Mesenchymal stem cell (in vitro differentiated cells and primary cell): ENCODE results near the gene USP47.

Source experiments
- DNase-seq: peaks from one replicate; pipeline ENCODE4 v3.0.0-alpha.2; 2013
- H2AFZ ChIP-seq: one replicate; pipeline ENCODE4 v1.6.1; 2013; ENCODE audit warnings: low read depth, mild to moderate bottlenecking, control low read depth, inconsistent platforms, low read length, moderate library complexity
- H2AK5ac ChIP-seq: 2 replicates; pipeline ENCODE4 v1.6.1; 2013; ENCODE audit warnings: low read length, moderate library complexity, mild to moderate bottlenecking, inconsistent platforms; ENCODE audit not compliant: severe bottlenecking
- H2BK120ac ChIP-seq: one replicate; pipeline ENCODE4 v1.6.1; 2013; ENCODE audit warnings: low read depth, mild to moderate bottlenecking, inconsistent platforms, low read length, moderate library complexity
- H2BK12ac ChIP-seq, 2 experiments: one replicate each; pipeline ENCODE4 v1.6.1; 2013; ENCODE audit warnings: inconsistent platforms in 2 of 2, low read length in 2 of 2, mild to moderate bottlenecking in 2 of 2, moderate library complexity in 2 of 2, control low read depth in 1 of 2
- H2BK15ac ChIP-seq: one replicate; pipeline ENCODE4 v1.6.1; 2013; ENCODE audit warnings: mild to moderate bottlenecking, low read depth, inconsistent platforms; ENCODE audit not compliant: poor library complexity, severe bottlenecking
- H2BK5ac ChIP-seq: 2 replicates; pipeline ENCODE4 v1.6.1; 2013; ENCODE audit warnings: low read depth, mild to moderate bottlenecking, low read length, control low read depth, inconsistent platforms; ENCODE audit not compliant: poor library complexity, severe bottlenecking
- H3K14ac ChIP-seq, 2 experiments: one replicate each; pipeline ENCODE4 v1.6.1; 2013; ENCODE audit warnings: inconsistent platforms in 2 of 2, low read length in 2 of 2, control low read depth in 1 of 2, mild to moderate bottlenecking in 1 of 2, moderate library complexity in 1 of 2
- H3K18ac ChIP-seq, 2 experiments: one replicate each; pipeline ENCODE4 v1.6.1; 2013; ENCODE audit warnings: inconsistent platforms in 2 of 2, low read length in 2 of 2, control low read depth in 1 of 2, low read depth in 1 of 2, mild to moderate bottlenecking in 1 of 2
- H3K23ac ChIP-seq, 2 experiments: one replicate each; pipeline ENCODE4 v1.6.1; 2013; ENCODE audit warnings: inconsistent platforms in 2 of 2, low read length in 2 of 2, mild to moderate bottlenecking in 2 of 2, moderate library complexity in 2 of 2, control low read depth in 1 of 2
- H3K27ac ChIP-seq: 2 replicates; pipeline ENCODE4 v1.5.1; 2013; ENCODE audit warnings: mild to moderate bottlenecking, moderate library complexity, low read length, control low read depth, inconsistent platforms; ENCODE audit not compliant: poor library complexity, severe bottlenecking
- H3K27me3 ChIP-seq, 2 experiments: 2 replicates each; pipeline versions ENCODE4 v1.6.1 to v1.7.0; 2013; ENCODE audit warnings: low read length in 2 of 2, mild to moderate bottlenecking in 2 of 2, moderate library complexity in 2 of 2, control low read depth in 1 of 2, inconsistent platforms in 1 of 2; ENCODE audit not compliant: control insufficient read depth in 1 of 2, insufficient read depth in 1 of 2
- H3K36me3 ChIP-seq, 2 experiments: 2 replicates each; pipeline versions ENCODE4 v1.6.1 to v1.7.0; 2013; ENCODE audit warnings: low read length in 2 of 2, control low read depth in 1 of 2, inconsistent platforms in 1 of 2, low read depth in 1 of 2, mild to moderate bottlenecking in 1 of 2; ENCODE audit not compliant: insufficient read depth in 2 of 2, control insufficient read depth in 1 of 2
- H3K4ac ChIP-seq, 2 experiments: one replicate each; pipeline ENCODE4 v1.6.1; 2013; ENCODE audit warnings: inconsistent platforms in 2 of 2, low read length in 2 of 2, mild to moderate bottlenecking in 2 of 2, moderate library complexity in 2 of 2, control low read depth in 1 of 2, low read depth in 1 of 2
- H3K4me1 ChIP-seq: 2 replicates; pipeline ENCODE4 v1.6.1; 2013; ENCODE audit warnings: low read depth, low read length, control low read depth; ENCODE audit not compliant: control insufficient read depth, insufficient read depth
- H3K4me2 ChIP-seq: 2 replicates; pipeline ENCODE4 v1.6.1; 2013; ENCODE audit warnings: low read length, mild to moderate bottlenecking, inconsistent platforms; ENCODE audit not compliant: poor library complexity, severe bottlenecking
- H3K4me3 ChIP-seq, 2 experiments: 2 replicates each; pipeline versions ENCODE4 v1.5.1 to v1.7.0; 2013; ENCODE audit warnings: low read length in 2 of 2, mild to moderate bottlenecking in 2 of 2, control low read depth in 1 of 2, low read depth in 1 of 2; ENCODE audit not compliant: insufficient read depth in 1 of 2
- H3K79me1 ChIP-seq: replicated peaks from 2 replicates; pipeline ENCODE4 v1.6.1; 2013; ENCODE audit warnings: mild to moderate bottlenecking, control low read depth, low read length, inconsistent platforms; ENCODE audit not compliant: poor library complexity, severe bottlenecking
- H3K9ac ChIP-seq: 2 replicates; pipeline ENCODE4 v1.7.0; 2013; ENCODE audit warnings: mild to moderate bottlenecking, low read length, moderate library complexity
- H3K9me3 ChIP-seq: 2 replicates; pipeline ENCODE4 v1.7.0; 2013; ENCODE audit warnings: mild to moderate bottlenecking, low read length; ENCODE audit not compliant: control insufficient read depth
- H4K8ac ChIP-seq: one replicate; pipeline ENCODE4 v1.6.1; 2013; ENCODE audit warnings: inconsistent platforms, mild to moderate bottlenecking, low read length, moderate library complexity
- H4K91ac ChIP-seq: one replicate; pipeline ENCODE4 v1.6.1; 2013; ENCODE audit warnings: mild to moderate bottlenecking, low read length, inconsistent platforms
- WGBS: methylation state at CpG from one replicate; pipeline ENCODE4 v1.1.7; 2013; ENCODE audit warnings: mixed read lengths; 5-methylcytosine and 5-hydroxymethylcytosine counted together

USP47 gene

DNA sequence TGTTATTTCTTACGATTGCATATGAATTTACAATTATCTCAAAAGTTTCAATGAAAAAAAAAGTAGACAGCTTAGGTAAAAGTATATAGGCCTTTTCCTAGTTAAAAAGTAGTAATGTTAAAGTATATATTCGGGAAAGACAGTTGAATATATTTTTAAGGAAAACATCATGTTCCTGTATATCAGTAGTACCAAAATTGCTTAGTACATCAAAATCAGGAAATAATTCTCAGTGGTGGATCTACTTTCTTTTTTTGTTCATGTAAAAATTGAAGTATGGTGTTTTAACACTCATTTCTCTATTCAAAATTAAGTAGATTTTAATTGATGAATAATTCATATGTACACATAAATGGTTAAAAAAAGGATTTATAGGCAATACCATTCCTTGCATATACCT lies 73.9 kb downstream of the USP47 start:
- Histone ChIP-seq H3K36me3 (peaks cover 0 to 44% of the 10 kb centered on the region in 2 experiments), H3K27ac (no peak overlapping the region), H2BK5ac (no peak overlapping the region), H3K4me1 (no peaks in the 10 kb centered on the region), H4K91ac (no peak overlapping the region), H3K23ac (no peak overlapping the region), H3K27me3 (no peaks in the 10 kb centered on the region), H3K9ac (no peak overlapping the region), H3K79me1 (peaks cover 2% of the 10 kb centered on the region), H2BK12ac (no peak overlapping the region), H2AFZ (no peak overlapping the region), H3K9me3 (no peaks in the 10 kb centered on the region), H3K14ac (no peak overlapping the region), H2BK15ac (no peak overlapping the region), H3K4ac (no peak overlapping the region), H4K8ac (no peak overlapping the region), H2BK120ac (no peak overlapping the region), H3K4me3 (no peak overlapping the region), H3K4me2 (no peak overlapping the region), H2AK5ac (no peak overlapping the region), H3K18ac (no peak overlapping the region)
- no peak for DNase-seq
- no CpG with 5 or more reads among the region's 2 CpGs for WGBS

DNA sequence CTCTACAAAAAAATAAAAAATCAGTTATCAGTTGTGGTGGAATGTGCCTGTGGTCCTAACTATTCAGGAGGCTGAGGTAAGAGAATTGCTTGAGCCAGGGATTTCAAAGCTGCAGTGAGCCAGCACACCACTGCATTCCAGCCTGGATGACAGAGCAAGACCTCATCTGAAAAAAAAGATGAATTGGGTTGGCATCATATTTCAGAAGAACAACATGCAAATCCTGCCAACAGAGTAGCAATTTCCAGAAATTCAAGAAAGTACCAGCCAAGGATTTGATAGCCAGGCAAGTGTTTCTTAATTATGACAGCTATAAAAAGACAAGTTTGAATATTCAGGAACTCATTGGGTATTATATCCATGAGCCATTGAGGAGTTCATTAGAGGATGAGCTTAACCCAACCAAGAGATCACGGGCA lies 75.2 kb downstream of the USP47 start:
- no peaks in the 10 kb centered on the region for H3K79me1 ChIP-seq
- WGBS, result 100% methylated on average over 1 of the region's 1 CpG
- no peak for DNase-seq
- no peaks in the 10 kb centered on the region for H3K4me1 ChIP-seq
- no peak overlapping the region for H3K4ac ChIP-seq
- H3K9ac ChIP-seq, result no peak overlapping the region
- peak overlapping the region; percentile 44 for H2BK5ac ChIP-seq
- no peak overlapping the region for H3K14ac ChIP-seq
- H3K9me3 ChIP-seq, result no peaks in the 10 kb centered on the region
- H2AK5ac ChIP-seq, result peak overlapping the region; percentile 94
- H2AFZ ChIP-seq, result no peak overlapping the region
- H3K23ac ChIP-seq, result no peak overlapping the region
- H2BK120ac ChIP-seq, result no peak overlapping the region
- H2BK15ac ChIP-seq, result no peak overlapping the region
- H3K18ac ChIP-seq, result no peak overlapping the region
- no peak overlapping the region for H4K91ac ChIP-seq
- no peak overlapping the region for H3K4me3 ChIP-seq
- no peak overlapping the region for H4K8ac ChIP-seq
- H3K36me3 ChIP-seq, result peaks cover 0 to 42% of the 10 kb centered on the region in 2 experiments
- no peak overlapping the region for H2BK12ac ChIP-seq
- H3K4me2 ChIP-seq, result no peak overlapping the region
- no peaks in the 10 kb centered on the region for H3K27me3 ChIP-seq
- H3K27ac ChIP-seq, result peak overlapping the region; percentile 90

DNA sequence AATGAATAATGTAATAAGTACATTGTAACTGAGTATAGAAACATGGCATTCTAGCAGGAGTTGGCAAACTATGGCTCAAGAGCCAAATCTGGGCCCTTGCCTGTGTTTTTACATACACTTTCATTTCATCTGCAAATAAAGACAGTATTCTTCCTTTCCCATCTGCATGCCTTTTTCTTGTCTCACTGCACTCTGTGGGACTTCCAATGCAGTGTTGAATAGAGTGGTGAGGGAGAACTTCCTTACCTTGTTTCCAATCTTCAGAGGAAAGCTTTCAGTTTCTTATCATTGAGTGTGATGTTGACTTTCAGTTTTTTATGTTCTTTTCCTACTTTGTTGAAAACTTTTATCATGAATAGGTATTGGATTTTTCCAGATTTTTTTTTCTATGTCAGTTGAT lies 82.1 kb downstream of the USP47 start:
- Histone ChIP-seq H4K8ac (no peak overlapping the region), H3K36me3 (peaks cover 0 to 52% of the 10 kb centered on the region in 2 experiments), H3K79me1 (no peaks in the 10 kb centered on the region), H2BK12ac (no peak overlapping the region), H2BK5ac (no peak overlapping the region), H3K9ac (no peak overlapping the region), H3K14ac (no peak overlapping the region), H2BK120ac (no peak overlapping the region), H3K9me3 (no peaks in the 10 kb centered on the region), H3K23ac (no peak overlapping the region), H3K4me1 (no peaks in the 10 kb centered on the region), H3K27me3 (no peaks in the 10 kb centered on the region), H4K91ac (no peak overlapping the region), H2BK15ac (no peak overlapping the region), H3K27ac (no peak overlapping the region), H3K18ac (no peak overlapping the region), H3K4me2 (no peak overlapping the region), H3K4me3 (no peak overlapping the region), H2AK5ac (no peak overlapping the region), H2AFZ (no peak overlapping the region), H3K4ac (no peak overlapping the region)
- DNase-seq, result no peak

DNA sequence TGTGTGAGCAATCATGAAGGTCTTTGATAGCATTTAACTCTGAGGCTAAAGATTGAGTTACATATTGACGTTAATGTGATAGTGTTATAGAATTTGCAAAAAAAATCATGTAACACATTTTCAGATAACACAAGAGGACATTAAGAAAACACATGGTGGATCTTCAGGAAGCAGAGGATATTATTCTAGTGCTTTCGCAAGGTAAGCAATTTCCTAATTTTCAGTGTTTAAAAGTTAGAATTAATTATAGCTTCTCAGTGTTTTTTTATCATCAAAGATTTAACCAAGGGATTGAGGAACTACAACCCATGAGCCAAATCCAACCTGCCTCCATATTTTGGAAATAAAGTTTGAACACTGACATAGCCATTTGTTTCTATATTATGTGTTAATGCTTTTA lies 88.1 kb downstream of the USP47 start:
- Histone ChIP-seq H3K9me3 (no peaks in the 10 kb centered on the region), H4K8ac (no peak overlapping the region), H3K18ac (no peak overlapping the region), H2BK15ac (no peak overlapping the region), H3K23ac (no peak overlapping the region), H3K4me3 (no peak overlapping the region), H3K4me1 (no peaks in the 10 kb centered on the region), H4K91ac (no peak overlapping the region), H2AFZ (no peak overlapping the region), H2BK5ac (no peak overlapping the region), H3K36me3 (peaks cover 4 to 67% of the 10 kb centered on the region in 2 experiments), H3K27me3 (no peaks in the 10 kb centered on the region), H2BK12ac (no peak overlapping the region), H3K14ac (no peak overlapping the region), H2AK5ac (no peak overlapping the region), H3K79me1 (peaks cover 5% of the 10 kb centered on the region), H2BK120ac (no peak overlapping the region), H3K4me2 (no peak overlapping the region), H3K27ac (no peak overlapping the region), H3K4ac (no peak overlapping the region), H3K9ac (no peak overlapping the region)
- WGBS, result no CpG with 5 or more reads among the region's 2 CpGs
- DNase-seq, result no peak
